NCI-H748 (cell line): Measurements from ENCODE around the gene IGFL3.

Source experiments
- DNase-seq: peaks from one replicate; lab custom pipeline; 2025; ENCODE audit not compliant: unreplicated experiment; lab: John Stamatoyannopoulos, UW

IGFL3 gene

DNA sequence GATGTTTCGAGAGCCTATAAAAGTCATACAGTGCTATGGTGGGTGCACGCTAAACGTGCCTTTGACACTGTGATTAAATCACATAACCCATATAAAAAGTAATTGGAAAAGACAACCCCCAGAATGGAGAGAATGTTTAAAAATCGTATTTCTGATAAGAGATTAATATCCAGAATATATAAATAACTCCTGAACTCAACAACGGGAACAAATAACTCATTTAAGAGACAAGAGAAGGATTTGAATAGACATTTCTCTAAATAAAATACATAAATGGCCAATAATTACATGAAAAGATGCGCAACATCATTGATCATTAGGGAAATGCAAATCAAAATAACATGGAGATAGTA is 46.7 kb downstream of the IGFL3 start:
- no peak for DNase-seq

DNA sequence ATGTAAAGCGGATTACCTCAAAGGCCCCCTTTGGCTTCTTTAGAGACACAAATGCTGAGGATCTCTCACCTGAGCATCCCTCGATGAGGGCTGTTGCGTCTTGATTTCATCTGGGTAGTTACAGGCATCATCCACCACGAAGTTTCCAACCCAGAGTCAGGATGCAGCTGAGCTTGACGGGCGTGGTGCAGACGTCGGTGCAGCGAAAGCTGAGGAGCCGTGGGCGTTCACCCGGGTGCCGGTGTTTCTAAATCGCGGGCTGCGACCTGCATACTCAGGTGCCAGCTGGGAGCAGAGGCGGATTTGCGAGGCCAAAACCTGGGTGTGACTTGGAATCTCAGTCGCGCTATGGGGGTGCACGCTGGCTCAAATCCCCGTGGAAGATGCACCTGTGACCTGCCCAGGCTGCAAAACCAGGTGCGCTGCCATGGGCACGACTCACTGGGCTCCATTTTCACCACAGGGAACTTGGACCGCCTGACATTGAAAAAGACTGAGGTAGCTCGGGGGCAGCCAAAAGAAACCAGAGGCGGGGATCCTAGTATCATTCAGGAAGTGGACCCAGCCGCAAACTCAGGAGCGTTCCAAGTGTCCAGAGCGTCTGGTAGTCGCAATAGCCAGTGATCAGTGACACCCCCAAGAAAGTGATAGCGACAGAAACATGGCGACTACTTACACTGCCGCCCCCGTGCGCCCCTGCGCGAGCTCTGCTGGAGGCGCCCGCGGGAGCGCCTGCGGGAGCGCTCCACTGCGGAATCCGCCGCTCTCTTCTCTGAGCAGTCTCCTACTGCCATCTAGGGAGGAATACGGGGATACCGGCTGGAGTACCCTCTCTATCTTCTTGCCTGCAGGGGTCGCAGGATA is 47.3 kb downstream of the IGFL3 start:
- DNase-seq, result peak; percentile 97

DNA sequence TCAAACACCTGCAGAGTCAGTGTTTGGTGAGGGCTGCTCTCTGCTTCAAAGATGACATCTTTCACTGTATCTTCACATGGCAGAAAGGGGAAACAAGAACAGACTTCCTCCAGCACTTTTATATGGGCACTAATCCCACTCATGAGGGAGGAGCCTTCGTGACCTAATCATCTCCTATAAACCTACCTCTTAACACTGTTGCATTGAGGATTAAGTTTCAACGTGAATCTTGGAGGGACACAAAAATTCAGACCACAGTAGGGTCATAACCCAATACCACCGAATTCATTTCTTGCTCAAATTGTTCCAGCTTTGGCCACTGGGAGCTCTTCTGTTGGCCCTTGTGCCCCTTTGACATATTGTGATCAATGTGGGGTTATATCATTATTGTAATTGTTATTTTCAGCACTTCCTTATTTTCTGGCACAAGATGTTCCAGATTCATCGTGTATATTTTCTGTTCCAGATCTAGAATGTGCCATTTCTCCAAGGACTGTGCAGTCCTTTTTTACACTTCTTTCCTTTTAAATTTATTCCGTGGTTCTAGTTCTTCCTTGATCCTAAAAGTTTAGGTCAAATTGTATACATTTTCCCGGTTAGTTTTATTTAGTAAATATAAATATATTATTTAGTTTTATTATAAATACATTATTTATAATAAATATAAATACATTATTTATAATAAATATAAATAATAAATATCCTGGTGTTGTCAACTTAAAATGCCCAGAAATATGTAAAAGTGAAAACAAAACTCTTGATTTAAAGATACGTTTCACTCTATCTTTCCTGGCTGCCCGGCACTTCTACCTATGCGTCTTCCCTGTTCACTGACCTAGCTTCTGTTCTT is 48.2 kb downstream of the IGFL3 start:
- DNase-seq, result no peak

DNA sequence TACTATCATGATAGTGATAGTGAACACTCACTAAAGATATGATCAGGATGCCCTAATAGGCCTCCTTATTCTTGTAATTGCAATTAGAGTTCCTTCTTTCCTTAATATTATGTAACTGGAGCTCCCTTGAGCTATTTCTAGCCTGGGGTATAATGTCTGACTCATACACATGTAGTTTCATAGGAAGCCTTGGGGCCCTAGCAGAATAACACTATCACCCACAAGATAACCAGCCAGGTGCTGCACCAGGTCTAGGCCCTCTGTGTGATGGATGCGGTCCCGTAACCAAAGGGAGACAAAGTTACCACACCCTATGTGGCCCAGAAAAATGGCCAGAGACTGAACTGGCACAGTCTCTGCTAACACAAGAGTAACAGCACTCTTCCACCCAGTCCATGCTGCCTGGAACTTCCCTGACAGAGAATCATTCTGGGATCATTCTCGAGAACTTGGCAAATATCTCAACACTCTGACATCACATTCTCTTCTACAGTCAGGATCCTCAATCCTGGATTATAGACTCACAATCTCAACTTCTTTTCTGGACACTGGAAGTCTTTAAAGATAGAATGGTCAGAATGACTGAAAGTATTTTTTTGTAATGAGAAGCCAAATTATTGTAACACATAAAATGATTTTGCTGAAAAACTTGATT is 51.1 kb downstream of the IGFL3 start:
- DNase-seq, result no peak
